Ecto neural progenitor cell (in vitro differentiated cells): ENCODE data around the gene DNAJC13.
"Not testable (repeated sequence)": the region's sequence is repeated elsewhere in the genome, so short reads cannot be mapped to it uniquely, and the experiment has no call there.

ENCODE experiments used
- DNase-seq: peaks from one replicate; pipeline ENCODE4 v3.0.0-alpha.2; 2018; ENCODE audit warnings: low spot score

Gene DNAJC13

DNA sequence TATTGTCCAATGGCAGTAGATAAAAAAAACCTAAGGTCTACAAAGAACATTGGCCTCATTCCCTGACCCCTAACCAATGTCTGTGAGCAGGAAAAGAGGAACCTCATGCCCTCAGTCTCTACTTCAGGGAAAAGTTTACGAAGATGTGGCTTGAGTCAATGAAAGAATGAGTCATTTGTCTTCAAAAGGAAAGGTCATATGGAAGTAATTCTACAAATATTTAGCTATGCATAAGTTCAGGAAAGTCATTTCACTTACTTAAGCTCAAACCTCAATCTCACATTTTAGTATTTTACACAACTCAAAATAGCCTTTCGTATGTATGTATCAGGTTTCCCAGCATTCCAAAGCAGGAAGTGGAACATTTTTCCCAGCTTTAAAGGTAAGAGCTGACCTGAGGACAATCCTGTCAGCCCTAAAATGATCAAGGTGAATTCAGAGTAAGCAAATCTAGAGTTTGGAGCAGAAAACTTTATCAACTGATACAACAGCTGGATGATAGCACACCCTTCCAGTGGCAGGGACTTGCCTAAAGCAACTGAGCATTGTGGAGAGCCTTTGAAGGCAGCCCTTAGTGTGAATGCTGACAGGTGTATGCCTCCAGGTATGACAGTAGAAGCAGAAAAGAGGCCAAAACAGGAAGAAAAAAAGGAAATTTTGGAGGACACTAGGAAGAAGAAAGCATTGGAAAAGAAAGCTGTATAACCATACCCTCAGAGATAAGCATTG, 125.9 kb downstream of the DNAJC13 start:
- DNase-seq, result no peak

DNA sequence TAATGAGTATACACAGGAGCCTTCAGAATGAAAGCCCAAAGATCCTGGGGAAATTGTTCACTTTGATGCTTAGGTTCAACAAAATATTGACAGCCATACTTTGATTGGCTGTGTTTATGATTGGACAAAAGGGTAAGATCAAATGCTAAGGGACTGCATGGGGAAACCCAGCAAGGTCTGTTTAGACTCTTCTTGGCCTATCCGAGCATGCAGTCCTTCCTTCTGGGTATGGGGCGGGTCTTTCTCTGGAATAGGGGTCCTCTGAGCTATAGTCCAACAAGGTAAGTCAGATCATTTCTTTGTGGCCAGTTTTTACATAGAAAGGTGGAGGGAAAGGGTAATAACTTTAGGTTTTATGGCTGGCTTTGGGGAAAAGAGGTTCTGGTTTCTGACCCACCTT, 126.8 kb downstream of the DNAJC13 start:
- no peak for DNase-seq

DNA sequence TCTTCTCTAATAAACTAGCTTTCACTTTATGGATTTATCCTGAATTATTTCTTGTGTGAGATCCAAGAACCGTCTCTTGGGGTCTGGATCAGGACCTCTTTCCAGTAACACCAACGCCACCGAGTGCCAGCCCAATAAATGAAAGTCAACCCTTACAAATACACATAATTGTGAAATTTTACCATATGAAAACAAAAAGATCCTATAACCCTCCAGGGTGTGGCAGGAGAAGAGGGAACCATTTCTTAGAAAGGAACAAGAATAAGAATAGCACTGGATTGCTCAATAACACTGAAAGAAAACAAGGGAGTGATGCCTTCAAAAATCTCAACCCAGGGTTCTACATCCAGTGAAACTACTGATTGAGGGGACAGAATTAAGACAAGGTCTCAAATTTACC, 128.2 kb downstream of the DNAJC13 start:
- no peak for DNase-seq

DNA sequence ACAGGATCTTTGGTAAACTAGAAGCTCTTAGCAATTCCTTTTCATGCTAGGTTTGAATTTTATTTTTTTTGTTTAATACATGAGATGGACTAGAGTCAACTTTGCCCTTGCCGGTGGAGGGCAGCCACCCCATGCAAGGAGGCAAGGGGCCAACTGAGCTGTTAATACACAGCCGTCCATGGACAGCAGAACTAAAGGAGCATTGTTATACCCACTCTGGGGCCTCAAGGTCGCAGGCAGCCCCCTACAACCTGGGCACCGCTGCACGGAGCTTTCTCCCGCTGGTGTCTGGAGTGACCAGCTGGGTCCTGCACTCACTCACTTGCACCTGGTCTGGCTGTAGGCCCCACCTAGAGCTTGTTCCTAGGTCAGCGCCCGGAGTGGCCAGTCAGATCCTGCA, 131.9 kb downstream of the DNAJC13 start:
- no peak for DNase-seq

DNA sequence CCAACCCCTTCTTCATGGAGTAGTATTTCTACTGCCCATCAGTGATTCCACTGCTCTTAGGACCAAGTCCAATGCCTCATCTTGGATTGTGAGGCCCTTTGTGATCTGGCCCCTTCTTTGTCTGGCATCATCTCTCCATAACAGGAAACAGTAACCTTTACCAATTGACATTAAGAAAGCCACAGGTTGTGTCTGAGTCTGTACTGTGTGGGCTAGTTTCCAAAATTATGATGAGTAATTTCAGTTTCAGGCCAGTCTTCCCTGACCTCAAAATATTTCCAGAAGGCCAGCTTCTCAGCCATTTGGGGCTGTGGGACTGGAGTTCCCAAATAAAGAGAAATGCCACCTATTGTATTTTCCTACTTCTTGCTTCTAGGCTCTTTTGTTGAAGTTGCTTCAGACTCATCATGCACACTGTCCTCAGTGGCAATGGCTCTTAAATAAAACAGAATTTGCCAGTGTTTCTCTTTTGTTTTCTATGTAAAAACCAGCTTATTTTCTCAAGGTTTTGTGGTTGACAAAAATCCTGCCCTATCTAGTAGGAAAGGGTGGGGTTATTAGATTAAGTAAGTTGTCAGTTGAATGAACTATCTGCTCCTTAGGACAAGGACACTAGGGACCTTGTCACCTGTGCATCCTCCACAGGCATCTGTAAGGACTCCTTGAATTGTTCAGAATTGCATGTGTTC, 132.7 kb downstream of the DNAJC13 start:
- no peak for DNase-seq

DNA sequence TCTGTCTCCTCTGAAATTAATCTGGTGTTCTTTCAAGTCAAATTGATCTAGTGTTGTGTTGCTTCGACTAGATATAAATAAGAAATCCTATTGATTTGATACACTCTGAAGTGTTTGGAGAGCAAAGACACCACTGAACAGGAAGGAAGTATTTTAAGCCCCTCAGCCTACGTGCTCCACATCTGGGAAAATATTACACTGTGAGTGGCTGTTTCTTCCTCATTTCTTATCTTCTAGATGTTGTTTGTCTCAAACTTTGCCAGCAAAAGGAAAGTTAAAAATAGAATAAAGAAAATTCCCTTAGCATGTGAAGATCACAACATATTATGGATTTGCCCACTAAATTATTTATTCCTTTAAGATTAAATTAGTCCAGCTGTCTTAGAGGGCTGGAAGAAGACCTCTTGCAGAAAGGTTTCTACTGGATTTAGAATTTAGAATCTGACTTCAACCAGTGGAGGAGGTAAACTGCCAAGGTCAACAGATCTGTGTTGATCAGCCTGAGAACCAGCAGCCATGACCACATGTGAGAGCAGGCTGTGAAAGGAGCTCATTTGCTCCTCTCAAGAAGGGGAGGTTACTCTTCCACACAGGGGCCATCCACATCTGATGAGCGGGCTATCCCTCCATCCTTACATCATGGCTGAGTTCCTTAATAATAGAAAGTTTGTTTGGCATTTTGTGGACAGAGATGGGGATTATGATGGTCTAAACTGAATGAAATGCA, 133.4 kb downstream of the DNAJC13 start:
- no peak for DNase-seq

DNA sequence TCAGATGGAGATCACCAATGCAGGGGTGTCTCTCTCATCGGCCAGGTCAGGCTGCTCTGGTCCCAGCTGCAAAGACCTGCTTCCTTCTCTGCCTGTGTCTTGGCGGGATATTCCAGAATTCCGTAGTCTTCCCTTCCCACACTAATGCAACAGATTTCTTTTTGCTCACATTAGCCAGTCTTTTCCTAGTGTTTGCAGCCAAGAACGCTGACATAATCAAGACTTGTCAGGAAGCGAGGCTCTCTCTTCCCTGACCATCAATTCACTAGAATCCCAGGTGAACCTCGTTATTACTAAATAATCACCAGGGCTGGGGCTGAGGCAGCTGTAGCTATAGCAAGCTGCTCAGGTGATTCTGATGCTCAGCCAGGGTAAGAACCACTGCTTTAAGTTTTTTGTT, 136.5 kb downstream of the DNAJC13 start:
- DNase-seq, result no peak

DNA sequence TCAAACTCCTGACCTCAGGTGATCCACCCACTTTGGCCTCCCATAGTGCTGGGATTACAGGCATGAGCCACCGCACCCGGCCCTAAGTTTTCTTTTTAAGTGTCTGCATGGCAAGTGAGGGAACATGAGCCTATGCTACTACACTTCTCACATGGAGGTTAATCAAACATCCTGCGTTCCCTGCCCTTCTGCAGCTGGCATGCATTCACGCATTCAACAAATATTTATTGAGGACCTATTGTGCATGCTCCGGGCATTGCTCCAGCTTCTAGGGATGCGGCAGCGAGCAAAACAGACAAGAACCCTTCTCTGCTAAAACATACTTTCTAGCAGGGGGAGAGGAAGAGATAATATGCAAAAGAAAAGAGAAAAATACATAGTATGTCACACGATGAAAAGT, 137.1 kb downstream of the DNAJC13 start:
- no peak for DNase-seq

DNA sequence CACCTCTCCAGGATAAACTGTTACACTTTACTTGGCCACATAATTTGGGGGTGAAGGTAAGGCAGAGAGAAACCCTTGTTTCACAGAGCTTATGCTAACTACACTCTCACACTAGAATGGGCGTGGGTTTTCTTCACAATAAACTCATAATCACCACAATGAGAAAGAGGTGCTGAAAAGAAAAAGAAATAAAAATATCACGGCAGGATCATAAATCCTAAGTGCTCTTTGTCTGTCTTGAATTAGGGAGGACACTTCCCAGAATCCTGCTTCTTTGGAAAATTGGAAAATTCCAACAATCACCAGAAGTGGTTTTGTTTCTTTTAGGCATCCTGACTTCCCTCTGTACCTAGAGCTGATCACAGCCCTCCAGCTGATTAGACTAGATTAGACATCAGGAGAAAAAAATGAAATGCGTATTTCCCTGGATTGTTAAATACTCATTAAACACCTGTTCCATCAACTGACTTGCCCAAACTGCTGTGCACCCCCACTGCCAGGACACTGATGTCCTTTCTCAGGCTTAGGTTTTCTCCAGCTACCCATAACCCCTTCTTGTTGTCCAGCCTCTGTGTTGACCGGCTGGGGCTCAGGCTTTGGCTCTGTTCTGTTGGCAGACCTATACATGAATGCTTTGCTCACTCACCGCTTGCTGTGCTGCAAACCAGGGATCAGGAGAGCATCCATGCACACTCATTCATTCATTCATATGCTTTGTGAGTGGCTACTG, 138.2 kb downstream of the DNAJC13 start:
- DNase-seq, result no peak

DNA sequence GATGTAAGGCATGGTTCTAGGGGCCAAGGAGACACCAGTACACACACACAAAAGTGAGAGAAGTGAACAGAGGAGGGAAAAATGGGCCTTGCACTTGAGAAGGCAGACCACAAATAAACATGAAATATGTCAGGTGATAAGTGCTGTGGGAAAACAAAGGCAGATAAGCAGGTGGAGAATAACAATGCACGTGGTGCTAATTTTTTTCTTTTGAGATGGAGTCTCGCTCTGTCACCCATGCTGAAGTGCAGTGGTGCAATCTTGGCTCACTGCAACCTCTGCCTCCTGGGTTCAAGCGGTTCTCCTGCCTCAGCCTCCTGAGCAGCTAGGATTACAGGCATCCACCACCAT, 138.7 kb downstream of the DNAJC13 start:
- not testable (repeated sequence) for DNase-seq

DNA sequence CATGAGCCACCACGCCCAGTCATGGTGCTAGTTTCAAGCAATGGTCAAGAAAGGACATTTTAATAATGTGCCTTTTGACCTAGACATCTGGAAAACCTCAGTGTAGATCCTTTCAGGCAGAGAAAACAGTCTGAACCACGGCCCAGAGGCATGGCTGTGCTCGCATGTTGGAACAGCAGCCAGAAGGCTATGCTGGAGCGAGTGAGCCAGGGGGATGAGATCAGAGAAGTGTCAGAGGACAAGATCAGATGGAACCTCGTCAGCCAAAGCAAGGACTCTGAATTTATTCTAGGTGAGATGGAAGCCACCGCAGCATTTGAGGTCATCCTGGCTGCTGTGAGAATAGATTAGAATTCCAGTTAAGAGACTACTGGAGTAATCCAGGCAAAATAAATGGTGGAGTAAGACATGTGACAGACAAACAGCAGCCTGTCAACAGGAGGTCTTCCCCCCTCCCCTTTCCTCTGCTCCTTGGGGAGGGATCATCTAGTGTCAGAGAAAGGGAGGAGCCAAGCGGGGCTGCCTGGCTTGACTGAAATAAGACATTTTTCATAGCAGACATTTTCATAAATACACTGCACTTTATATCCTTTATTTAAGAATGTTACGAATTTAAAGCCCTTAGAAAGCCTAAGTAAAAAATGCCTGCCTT, 139.3 kb downstream of the DNAJC13 start:
- DNase-seq, result no peak

DNA sequence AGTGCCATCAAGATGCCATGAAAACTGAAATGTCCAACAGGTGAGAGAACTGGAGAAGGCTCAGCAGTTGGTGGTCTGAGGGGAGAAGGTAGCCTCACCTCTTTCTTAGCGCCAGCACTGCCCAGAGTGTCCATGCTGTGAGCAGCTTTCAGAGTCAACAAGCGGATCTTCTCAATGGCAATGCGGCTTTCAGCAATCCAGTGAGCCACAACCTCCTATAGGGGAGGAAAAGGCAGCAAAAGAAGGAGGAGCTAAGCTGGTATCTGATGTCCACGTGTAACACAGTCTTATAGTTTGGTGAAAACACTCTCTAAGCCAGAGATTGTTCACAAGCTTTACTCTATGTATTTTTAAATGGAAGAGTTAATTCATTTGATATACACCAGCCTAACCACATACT, 143.7 kb downstream of the DNAJC13 start:
- no peak for DNase-seq

DNA sequence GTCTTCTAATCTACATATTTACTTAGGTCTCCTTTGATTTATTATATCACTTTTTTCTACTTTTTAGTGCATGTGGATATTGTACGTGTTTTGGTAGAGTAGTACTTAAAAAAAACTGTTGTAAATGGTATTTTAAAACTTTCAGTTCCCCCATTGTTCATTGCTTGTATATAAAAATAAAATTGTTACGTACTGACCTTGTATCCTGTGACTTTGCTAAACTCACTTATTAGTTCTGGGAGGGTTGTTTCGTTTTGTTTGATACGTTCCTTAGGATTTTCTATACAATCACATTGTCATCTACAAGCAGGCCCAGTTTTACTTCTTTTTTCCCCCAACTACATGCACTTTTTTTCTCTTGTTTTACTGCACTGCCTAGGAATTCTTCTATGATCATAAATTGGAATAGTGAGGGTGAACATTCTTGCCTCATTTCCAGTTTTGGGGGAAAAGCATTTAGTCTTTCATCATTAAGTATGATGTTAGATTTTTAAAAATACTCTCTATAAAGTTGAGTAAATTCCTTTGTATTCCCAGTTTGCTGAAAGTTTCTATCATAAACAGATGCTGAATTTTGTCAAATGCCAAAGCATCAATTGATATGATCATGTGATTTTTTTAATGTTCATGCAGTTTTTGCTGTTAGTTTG, 146.2 kb downstream of the DNAJC13 start:
- DNase-seq, result no peak

DNA sequence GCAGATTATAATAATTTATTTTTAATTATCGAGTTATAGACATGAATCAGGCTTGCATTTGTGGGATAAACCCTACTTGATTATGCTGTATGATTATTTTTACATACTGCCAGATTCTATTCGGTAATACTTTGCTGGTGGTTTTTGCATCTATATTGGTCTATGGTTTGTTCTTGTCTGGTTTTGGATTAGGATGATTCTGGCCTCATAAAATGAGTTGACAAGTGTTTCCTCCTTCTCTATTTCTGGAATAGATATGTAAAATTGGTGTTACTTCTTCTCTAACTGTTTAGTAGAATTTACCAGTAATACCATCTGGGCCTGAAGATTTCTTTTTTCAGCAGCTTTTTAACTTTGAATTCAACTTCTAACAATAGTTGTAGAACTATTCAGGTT, 146.8 kb downstream of the DNAJC13 start:
- DNase-seq, result no peak

DNA sequence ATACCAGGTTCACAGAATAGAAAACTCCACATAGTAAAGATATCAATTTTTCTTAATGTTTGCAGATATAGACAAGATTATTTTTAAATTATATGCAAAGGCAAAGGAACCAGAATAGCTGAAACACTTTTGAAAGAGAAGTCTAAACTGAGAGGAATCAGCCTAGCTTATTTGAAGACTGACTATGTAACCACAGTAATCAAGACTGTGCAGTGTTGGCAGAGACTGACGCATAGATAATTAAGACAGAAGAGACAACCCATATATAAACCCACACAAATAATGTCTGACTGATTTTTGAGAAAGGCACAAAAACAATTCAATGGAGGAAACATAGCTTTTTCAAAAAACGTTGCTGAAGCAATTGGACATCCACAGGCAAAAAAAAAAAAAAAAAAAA, 151.1 kb downstream of the DNAJC13 start:
- DNase-seq, result no peak

DNA sequence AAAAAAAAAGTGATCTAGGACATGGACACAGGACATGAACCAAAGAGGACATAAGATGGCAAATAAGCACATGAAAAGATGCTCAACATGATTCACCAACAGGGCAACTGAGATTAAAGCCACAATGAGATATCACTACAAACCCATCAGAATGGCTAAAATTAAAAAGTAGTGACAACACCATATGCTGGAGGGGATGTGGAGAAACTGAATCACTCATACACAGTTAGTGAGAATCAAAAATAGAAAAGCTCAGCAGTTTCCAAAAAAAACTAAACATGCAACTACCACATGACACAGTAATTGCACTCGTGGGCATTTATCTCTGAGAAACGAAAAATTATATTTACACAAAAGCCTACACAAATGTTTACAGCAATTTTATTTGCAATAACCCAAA, 151.9 kb downstream of the DNAJC13 start:
- no peak for DNase-seq

DNA sequence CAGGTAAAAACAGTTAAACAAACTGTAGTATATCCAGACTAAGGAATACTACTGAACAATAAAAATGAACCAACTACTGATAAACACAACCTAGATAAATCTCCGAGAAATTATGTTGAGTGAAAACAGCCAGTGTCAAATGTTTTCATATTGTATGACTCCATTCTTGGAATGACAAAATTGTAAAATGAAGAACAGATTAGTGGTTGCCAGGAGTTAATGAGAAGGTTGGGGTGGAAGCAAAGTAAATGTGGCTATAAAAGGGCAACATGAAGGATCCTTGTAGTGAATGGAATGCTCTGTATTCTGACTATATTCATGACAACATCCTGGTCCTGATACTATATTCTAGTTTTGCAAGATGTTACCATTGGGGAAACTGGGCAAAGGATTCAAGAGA, 152.3 kb downstream of the DNAJC13 start:
- DNase-seq, result no peak

DNA sequence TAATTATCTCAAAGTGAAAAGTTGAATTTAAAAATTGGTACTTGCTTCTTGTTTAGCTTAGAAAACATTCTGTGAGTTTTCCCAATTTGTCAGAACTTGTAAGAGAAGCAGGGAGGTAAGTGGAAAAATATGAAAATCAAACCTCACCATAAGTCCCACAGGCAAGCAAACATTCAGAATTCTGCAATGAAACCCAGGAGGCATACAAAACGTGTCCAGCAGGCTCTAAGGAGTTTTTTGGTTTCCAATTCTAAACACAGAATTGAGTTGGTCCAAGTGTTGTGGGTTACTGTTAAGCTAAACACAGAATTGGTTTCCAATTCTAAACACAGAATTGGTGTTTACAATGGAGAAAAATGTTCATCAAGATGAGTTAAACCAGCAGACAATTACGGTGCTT, 152.7 kb downstream of the DNAJC13 start:
- no peak for DNase-seq

DNA sequence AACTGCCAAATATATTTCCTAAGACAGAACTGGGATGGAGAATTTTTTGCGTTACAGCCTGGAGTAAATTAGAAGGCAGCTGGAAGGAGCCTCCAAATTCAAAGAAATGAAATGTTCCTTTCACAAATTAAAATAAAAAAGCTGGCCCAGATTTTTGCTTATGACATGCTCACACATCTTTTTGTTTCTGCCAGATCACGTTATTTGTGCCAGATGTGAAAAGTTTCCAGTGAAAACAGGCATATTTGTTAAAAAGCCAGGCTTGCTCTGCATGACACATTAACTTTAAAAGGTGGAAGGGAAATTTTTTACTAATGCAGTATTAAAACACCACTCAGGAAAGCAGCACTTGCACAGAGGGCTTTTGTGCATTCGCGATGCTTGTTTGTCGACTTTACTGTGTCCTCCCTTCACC, 156.5 kb downstream of the DNAJC13 start:
- no peak for DNase-seq

DNA sequence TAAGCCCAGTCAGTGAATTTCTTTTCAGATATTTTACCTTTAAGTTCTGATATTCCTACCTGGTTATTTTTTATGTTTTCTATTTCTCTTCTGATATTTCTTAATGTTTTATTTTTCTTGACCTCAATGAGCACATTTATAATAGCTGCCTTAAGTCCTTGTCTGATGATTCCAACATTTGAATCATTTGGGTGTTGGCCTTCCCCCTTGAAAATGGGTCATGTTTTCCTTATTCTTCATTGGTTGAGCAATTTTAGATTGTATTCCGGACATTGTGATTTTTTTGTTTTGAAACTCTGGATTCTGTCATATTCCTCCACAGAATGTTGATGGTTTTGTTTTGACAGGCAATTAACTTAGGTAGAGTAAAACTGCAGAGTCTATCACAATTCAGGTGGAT, 170.1 kb downstream of the DNAJC13 start:
- no peak for DNase-seq
